Ovary (tissue), 3 donors: Measurements from ENCODE around the gene SNX32.

Source experiments
- CTCF ChIP-seq, 3 donors: fragments of 450-650 bp in 2 of 3; fragments of 200-600 bp in 1 of 3; IDR thresholded peaks; one replicate each; pipeline versions ENCODE4 v1.5.1 to v1.8.0; 2016 to 2022; ENCODE audit warnings: antibody characterized with exemption in 3 of 3, mild to moderate bottlenecking in 1 of 3
- EP300 ChIP-seq: sonication (generic); formaldehyde crosslinking; IDR thresholded peaks from one replicate; pipeline ENCODE4 v1.6.1; 2017; ENCODE audit warnings: antibody characterized with exemption
- POLR2A ChIP-seq: fragments of 450-650 bp; IDR thresholded peaks from one replicate; pipeline ENCODE4 v1.6.1; 2017; ENCODE audit warnings: antibody characterized with exemption, mild to moderate bottlenecking, moderate library complexity
- donor health status: DM: no; HTN: no; CAD: no.

DNA sequence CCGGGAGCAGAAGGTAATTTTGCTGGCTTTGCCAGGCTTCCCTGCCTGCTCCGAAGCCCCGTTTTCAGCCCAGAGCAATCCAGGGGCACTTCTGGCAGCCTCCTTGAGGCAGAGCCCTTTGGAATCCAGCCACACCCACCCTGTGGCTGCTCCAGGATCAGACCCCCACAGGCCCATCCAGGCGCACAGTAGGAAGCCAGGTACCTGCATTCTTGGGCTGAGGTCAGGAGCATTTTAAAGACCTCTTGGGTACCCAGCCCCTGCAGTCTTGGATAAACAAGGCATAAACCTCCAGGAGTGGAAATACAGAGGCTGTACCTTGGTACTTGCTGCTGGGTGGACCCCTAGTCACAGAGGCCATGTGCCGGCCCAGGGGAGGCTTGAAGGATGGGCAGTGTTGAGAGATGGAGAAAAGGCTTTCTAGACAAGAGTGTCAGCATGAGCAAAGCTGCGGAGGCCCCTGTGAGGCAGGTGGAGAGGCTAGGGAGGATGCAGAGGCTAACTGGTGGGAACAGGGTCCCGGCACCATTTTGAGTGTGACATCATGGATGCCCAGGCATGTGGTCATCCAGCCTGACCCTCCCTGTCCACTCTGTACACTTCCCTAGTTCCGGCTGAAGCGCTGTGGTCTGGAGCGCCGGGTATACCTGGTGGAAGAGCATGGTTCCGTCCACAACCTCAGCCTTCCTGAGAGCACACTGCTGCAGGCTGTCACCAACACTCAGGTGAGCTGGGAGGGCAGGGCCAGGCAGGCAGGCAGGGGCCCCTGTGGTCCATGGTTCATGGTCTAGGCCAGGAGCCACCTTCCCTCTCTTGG, 30.3 kb downstream of the SNX32 start:
- TF ChIP-seq CTCF (IDR thresholded peaks at IDR 0.05), result no peak
- TF ChIP-seq POLR2A, result no peak
- TF ChIP-seq EP300, result no peak
